AG10803 (cell line): ENCODE data around the gene TRA2B.

Experiments used
- DNase-seq: peaks from one replicate; pipeline ENCODE4 v3.0.0; 2010; ENCODE audit warnings: low read depth
- H3K4me3 ChIP-seq: 2 replicates; pipeline ENCODE4 v1.5.1; 2011; ENCODE audit warnings: mild to moderate bottlenecking, low read length, control low read depth
- TF ChIP-seq, protein P1 (sequence below): conservative IDR thresholded peaks from 2 replicates; pipeline ENCODE4 v1.5.1; 2011; ENCODE audit warnings: mild to moderate bottlenecking, low read length, control low read depth, inconsistent platforms

Gene TRA2B

DNA sequence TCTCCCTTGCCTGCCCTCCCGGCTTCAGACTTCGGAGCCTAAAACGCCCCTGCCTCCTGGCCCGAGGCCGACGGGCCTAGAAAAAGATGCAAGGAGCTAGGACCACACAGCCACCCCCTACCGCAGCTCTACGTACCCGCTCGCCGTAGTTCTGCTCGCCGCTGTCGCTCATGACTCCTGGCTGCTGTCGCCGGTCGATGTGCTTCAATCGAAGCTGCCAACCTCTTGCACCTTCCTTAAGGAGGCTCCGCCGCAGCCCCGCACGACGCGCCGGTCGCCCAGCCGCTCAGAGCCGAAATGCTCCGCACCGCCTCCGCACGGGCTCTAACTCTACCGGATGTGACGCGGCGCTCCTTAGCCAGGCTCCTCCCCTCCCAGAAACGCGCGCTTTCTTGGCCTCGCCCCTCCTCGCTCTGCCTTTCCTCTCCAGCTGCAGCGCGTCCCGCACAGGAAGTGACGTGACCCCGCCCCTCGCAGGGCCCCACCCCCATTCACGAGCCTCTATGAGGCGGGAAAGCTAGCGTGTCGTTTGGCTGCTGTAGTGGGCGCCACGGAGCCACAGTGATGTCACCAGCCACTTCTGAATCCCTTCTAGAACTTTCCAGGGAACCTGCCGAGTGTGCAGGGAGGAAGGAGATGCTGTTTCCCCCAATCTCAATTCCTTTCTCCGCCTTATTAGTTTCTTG is at the start of gene TRA2B:
Gene TRA2B (minus strand): TSS at position 326 of the 686 bp plus-strand sequence. CDS start 154 bp downstream, at position 172.
- TF ChIP-seq, protein P1, sequence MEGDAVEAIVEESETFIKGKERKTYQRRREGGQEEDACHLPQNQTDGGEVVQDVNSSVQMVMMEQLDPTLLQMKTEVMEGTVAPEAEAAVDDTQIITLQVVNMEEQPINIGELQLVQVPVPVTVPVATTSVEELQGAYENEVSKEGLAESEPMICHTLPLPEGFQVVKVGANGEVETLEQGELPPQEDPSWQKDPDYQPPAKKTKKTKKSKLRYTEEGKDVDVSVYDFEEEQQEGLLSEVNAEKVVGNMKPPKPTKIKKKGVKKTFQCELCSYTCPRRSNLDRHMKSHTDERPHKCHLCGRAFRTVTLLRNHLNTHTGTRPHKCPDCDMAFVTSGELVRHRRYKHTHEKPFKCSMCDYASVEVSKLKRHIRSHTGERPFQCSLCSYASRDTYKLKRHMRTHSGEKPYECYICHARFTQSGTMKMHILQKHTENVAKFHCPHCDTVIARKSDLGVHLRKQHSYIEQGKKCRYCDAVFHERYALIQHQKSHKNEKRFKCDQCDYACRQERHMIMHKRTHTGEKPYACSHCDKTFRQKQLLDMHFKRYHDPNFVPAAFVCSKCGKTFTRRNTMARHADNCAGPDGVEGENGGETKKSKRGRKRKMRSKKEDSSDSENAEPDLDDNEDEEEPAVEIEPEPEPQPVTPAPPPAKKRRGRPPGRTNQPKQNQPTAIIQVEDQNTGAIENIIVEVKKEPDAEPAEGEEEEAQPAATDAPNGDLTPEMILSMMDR: peak; percentile 29; the same call in 1 of the 2 replicates

DNA sequence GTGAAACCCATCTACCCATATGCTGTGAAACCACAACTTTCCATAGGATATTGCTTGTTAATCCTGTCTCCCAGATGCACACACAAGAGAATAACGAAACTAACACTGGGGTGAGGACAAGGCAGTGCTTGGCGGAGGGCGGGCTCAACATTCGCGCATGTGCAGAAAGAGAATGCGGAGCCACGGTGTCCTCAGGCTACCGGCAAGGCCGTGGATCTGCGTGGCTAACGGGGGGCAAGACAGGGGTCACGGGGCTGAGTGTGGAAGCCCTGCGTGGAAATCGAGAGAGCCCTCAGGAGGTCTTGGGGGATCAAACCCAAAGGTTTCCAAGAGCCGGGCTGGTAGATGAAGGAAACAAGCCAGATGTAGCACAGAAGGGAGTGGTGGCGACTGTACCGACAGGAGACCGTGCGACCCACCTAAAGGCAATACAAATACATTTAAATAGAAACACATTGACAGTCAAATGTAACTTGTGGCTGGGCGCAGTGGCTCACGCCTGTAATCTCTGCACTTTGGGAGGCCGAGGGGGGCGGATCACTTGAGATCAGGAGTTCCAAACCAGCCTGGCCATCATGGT is 48.5 kb upstream of the TRA2B start:
- DNase-seq: peak; percentile 57
- TF ChIP-seq, protein P1: no peak
- H3K4me3 ChIP-seq: peak overlapping the region; percentile 2

More for the DNA sequence above, at the start of gene TRA2B:
- DNase-seq: peak; percentile 97
- peak within 1 kb of the TSS; percentile 100 for H3K4me3 ChIP-seq

DNA sequence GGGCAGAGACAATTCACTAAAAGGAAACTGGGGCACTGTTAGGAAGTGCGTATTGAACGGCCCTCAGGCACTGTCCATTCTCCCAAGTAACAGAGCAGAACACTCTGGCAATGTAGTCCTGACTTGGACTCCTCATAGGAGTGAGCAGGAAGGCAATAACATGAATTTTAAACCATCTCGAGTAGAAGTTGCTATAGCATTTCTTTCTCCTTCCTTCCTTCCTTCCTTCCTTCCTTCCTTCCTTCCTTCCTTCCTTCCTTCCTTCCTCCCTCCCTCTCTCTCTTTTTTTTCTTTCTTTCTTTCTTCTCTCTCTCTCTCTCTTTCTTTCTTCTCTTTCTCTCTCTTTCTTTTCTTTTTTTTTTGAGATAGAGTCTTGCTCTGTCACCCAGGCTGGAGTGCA is 46.4 kb upstream of the TRA2B start:
- no peak overlapping the region for H3K4me3 ChIP-seq
- TF ChIP-seq, protein P1: no peak
- no peak for DNase-seq

DNA sequence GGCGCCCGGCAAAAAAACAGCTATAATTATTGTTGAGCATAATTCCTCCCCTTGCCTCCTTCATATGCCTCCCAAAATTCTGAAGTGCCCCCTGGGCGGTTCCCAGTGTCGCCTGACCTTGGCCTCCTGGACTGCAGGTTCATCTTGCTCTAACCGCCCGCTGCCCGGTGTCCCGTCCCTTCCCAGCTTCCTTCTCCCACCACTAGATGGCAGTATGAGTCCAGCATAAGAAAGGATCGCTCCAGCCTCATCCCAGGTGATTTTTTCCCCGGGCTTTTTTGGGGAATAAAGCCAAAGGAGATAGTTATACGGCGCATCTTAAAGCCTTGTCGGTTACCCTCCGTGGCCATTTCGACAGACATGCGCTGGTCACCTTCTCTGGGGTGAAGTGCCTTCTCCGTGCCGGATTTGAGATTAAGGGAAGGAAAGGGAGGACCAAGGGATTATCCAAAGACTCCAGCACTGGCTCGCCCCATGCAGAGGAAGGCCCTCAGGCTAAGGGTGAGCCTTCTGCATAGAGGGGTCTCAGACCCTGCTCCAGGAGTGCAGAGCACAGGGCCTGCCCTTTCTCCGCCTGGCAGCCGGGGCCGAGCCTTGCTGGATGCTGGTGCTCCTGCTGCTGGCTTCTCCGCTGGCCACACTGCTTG is 45.8 kb upstream of the TRA2B start:
- TF ChIP-seq, protein P1: peak; percentile 90
- no peak overlapping the region for H3K4me3 ChIP-seq
- peak; percentile 53 for DNase-seq

DNA sequence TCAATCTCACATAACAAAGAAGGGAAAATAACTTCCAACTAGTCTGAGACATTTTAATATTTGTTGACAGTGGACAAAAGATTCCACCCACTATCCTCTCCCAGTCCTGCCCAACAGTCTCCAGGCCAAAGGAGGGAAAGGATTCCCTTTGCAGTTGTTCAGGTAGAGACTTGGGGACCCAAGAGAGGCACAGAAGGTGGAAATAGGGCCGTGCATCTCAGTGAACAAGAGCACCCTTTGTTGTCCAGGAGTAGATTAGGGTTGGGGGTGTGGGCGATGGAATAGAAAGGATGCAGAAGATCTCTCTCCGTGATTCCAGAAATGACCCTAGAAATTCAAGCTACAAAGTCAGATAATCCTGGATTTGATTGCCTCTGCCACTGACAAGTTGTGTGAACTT is 44.8 kb upstream of the TRA2B start:
- TF ChIP-seq, protein P1: no peak
- no peak for DNase-seq
- H3K4me3 ChIP-seq: no peak overlapping the region

DNA sequence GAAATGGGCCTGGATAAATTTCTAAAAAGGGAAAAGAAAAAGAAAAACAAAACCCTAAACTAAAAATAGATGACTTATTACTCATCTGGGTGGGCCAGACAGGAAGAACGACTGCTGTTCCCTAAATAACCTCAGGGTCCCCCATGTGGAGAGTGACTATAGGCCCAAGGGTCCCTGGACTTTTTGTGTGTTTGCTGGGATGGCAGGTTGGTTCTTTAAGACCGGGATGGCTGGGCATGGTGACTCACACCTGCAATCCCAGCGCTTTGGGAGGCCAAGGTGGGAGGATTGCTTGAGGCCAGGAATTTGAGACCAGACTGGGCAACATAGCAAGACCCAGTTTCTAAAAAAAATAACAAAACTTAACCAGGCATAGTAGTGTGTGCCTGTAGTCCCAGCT is 43.8 kb upstream of the TRA2B start:
- DNase-seq: no peak
- TF ChIP-seq, protein P1: no peak

More for the DNA sequence above, 43.8 kb upstream of the TRA2B start:
- no peak overlapping the region for H3K4me3 ChIP-seq
